HCT116 (cell line): ENCODE data around the gene CFAP74. TPM values are rescaled to one million over a fixed set of nuclear protein-coding genes. Genes with fewer than 3 reads are reported as not detected.

Experiments used
- ATAC-seq: fragments of 200-7000 bp; cut with Tn5 transposase; 2 replicates; pipeline ENCODE4 v1.9.1; 2020; ENCODE audit warnings: mild to moderate bottlenecking, moderate library complexity
- BruUV-seq: library from RNA; stranded (reverse); fragments of 400-500 nt; replicated peaks from 2 replicates; lab custom pipeline; 2021; lab: Mats Ljungman, UMichigan
- CTCF ChIA-PET: fragments of 300-600 bp; sonication (Branson Sonifier 250); formaldehyde crosslinking; loops from one replicate; lab custom pipeline; 2021; ENCODE audit warnings: antibody characterized with exemption; lab: Charles Lee
- POLR2A ChIA-PET: fragments of 300-600, 350-600 bp; sonication (Branson Sonifier 250); formaldehyde crosslinking; loops from one replicate; lab custom pipeline; 2021; ENCODE audit warnings: antibody characterized with exemption; lab: Charles Lee
- RAD21 ChIA-PET, 2 experiments: fragments of 300-600 bp; sonication (Branson Sonifier 250); formaldehyde crosslinking; loops; one replicate each; lab custom pipeline; 2023; ENCODE audit warnings: low total read pairs in 2 of 2; ENCODE audit not compliant: uncharacterized antibody in 2 of 2, unreplicated experiment in 2 of 2, low non-redundant PET in 1 of 2; lab: Charles Lee
- DNase-seq: peaks from one replicate; pipeline ENCODE4 v3.0.0-alpha.2; 2010; ENCODE audit warnings: low read depth, low spot score
- H2AFZ ChIP-seq: fragments of 200-600 bp; shearing (Covaris generic), sonication (generic); 2 replicates; pipeline ENCODE4 v1.6.1; 2017; ENCODE audit warnings: low read depth, mixed run types, mixed read lengths, antibody characterized with exemption, low read length; ENCODE audit not compliant: poor library complexity, severe bottlenecking
- H3K27ac ChIP-seq: 2 replicates; pipeline ENCODE4 v1.5.1; 2012; ENCODE audit warnings: low read depth, low read length
- H3K27me3 ChIP-seq: fragments of 200-600 bp; sonication (generic); 2 replicates; pipeline ENCODE4 v1.6.1; 2016; ENCODE audit warnings: mixed run types, low read length, mixed read lengths; ENCODE audit not compliant: insufficient read depth
- H3K36me3 ChIP-seq, 2 experiments: fragments of 200-500 bp in 1 of 2; fragments of 200-600 bp in 1 of 2; sonication (Bioruptor generic) in 1 of 2; sonication (generic) in 1 of 2; 2 replicates each; pipeline versions ENCODE4 v1.5.1 to v1.6.1; 2014 to 2016; ENCODE audit warnings: low read length in 2 of 2, inconsistent platforms in 1 of 2, mixed read lengths in 1 of 2, mixed run types in 1 of 2; ENCODE audit not compliant: insufficient read depth in 2 of 2, control insufficient read depth in 1 of 2
- H3K4me1 ChIP-seq, 2 experiments: fragments of 200-600 bp in 1 of 2; sonication (generic) in 1 of 2; 2 replicates each; pipeline versions ENCODE4 v1.5.1 to v1.6.1; 2012 to 2017; ENCODE audit warnings: low read length in 2 of 2, inconsistent platforms in 1 of 2, mild to moderate bottlenecking in 1 of 2, mixed read lengths in 1 of 2, mixed run types in 1 of 2, moderate library complexity in 1 of 2; ENCODE audit not compliant: insufficient read depth in 2 of 2, control insufficient read depth in 1 of 2
- H3K4me2 ChIP-seq: fragments of 200-600 bp; sonication (generic); 2 replicates; pipeline ENCODE4 v1.6.1; 2017; ENCODE audit warnings: mixed run types, low read length, mixed read lengths
- H3K4me3 ChIP-seq, 2 experiments: fragments of 200-600 bp in 1 of 2; sonication (generic) in 1 of 2; replicated peaks in 1 of 2; 2 replicates each; pipeline ENCODE4 v1.5.1; 2011 to 2016; ENCODE audit warnings: low read length in 2 of 2, control low read depth in 1 of 2, low read depth in 1 of 2, mild to moderate bottlenecking in 1 of 2, mixed read lengths in 1 of 2, mixed run types in 1 of 2
- H3K79me2 ChIP-seq: fragments of 200-600 bp; sonication (generic); 2 replicates; pipeline ENCODE4 v1.6.1; 2017; ENCODE audit warnings: mild to moderate bottlenecking, mixed run types, low read length, moderate library complexity, mixed read lengths; ENCODE audit not compliant: insufficient read depth
- H3K9ac ChIP-seq: fragments of 200-600 bp; sonication (generic); 2 replicates; pipeline ENCODE4 v1.6.1; 2016; ENCODE audit warnings: low read length, mixed read lengths
- H3K9me2 ChIP-seq: fragments of 200-600 bp; sonication (generic), shearing (Covaris generic); 2 replicates; pipeline ENCODE4 v1.6.1; 2017; ENCODE audit warnings: mixed run types, mild to moderate bottlenecking, moderate library complexity; ENCODE audit not compliant: insufficient read depth
- H3K9me3 ChIP-seq, 2 experiments: fragments of 200-500 bp in 1 of 2; fragments of 200-600 bp in 1 of 2; sonication (Bioruptor generic) in 1 of 2; sonication (generic) in 1 of 2; 2 replicates each; pipeline ENCODE4 v1.6.1; 2014 to 2017; ENCODE audit warnings: low read length in 2 of 2, mixed read lengths in 2 of 2, inconsistent platforms in 1 of 2, low read depth in 1 of 2, mild to moderate bottlenecking in 1 of 2, mixed run types in 1 of 2, moderate library complexity in 1 of 2; ENCODE audit not compliant: control insufficient read depth in 1 of 2, insufficient read depth in 1 of 2
- H4K20me1 ChIP-seq: fragments of 200-600 bp; sonication (generic), shearing (Covaris generic); 2 replicates; pipeline ENCODE4 v1.6.1; 2017; ENCODE audit warnings: mixed run types, mild to moderate bottlenecking, moderate library complexity; ENCODE audit not compliant: insufficient read depth
- CBX3 ChIP-seq: IDR thresholded peaks from 2 replicates; pipeline ENCODE4 v1.6.1; 2012; ENCODE audit warnings: low read depth
- CEBPB ChIP-seq: IDR thresholded peaks from 2 replicates; pipeline ENCODE4 v1.6.1; 2012; ENCODE audit warnings: low read depth
- EGR1 ChIP-seq: IDR thresholded peaks from 2 replicates; pipeline ENCODE4 v1.6.1; 2012; ENCODE audit warnings: low read depth
- ELF1 ChIP-seq: IDR thresholded peaks from 2 replicates; pipeline ENCODE4 v1.6.1; 2012; ENCODE audit warnings: low read depth, borderline replicate concordance
- EZH2phosphoT487 ChIP-seq: fragments of 200-600 bp; IDR thresholded peaks from 2 replicates; pipeline ENCODE4 v1.6.1; 2018; ENCODE audit warnings: antibody characterized with exemption, borderline replicate concordance
- FOSL1 ChIP-seq: IDR thresholded peaks from 2 replicates; pipeline ENCODE4 v1.6.1; 2012; ENCODE audit warnings: low read depth
- JUND ChIP-seq: IDR thresholded peaks from 2 replicates; pipeline ENCODE4 v1.6.1; 2012
- POLR2AphosphoS5 ChIP-seq: IDR thresholded peaks from 2 replicates; pipeline ENCODE4 v1.6.1; 2011; ENCODE audit warnings: mild to moderate bottlenecking, low read depth, low read length, moderate library complexity
- RAD21 ChIP-seq: IDR thresholded peaks from 2 replicates; pipeline ENCODE4 v1.6.1; 2012; ENCODE audit warnings: low read depth, mild to moderate bottlenecking
- SIN3A ChIP-seq: IDR thresholded peaks from 2 replicates; pipeline ENCODE4 v1.6.1; 2012; ENCODE audit warnings: low read depth
- SP1 ChIP-seq: IDR thresholded peaks from 2 replicates; pipeline ENCODE4 v1.6.1; 2012; ENCODE audit warnings: low read depth
- SRF ChIP-seq: IDR thresholded peaks from 2 replicates; pipeline ENCODE4 v1.6.1; 2012; ENCODE audit warnings: low read depth
- YY1 ChIP-seq: IDR thresholded peaks from 2 replicates; pipeline ENCODE4 v1.6.1; 2011; ENCODE audit warnings: low read length, low read depth, moderate library complexity, mild to moderate bottlenecking; ENCODE audit not compliant: insufficient replicate concordance; ENCODE audit errors: extremely low read depth
- ZFX ChIP-seq: fragments of 450-650 bp; IDR thresholded peaks from 2 replicates; pipeline ENCODE4 v1.6.1; 2017
- ZNF274 ChIP-seq: fragments of 200-500 bp; sonication (Bioruptor generic); IDR thresholded peaks from 2 replicates; pipeline ENCODE4 v1.6.1; 2014; ENCODE audit warnings: mild to moderate bottlenecking, low read depth, low read length, inconsistent platforms
- intact Hi-C: fragments of 100-400 bp; cut with micrococcal nuclease; formaldehyde crosslinking; loops from 2 replicates; pipeline ENCODE4 v1.10.0; 2022
- total RNA-seq: library from RNA; stranded (reverse); gene quantifications from one replicate; pipeline ENCODE4 v1.2.1, GENCODE V29; 2021; ENCODE audit not compliant: unreplicated experiment
- TF ChIP-seq, protein P1 (sequence below): IDR thresholded peaks from 2 replicates; pipeline ENCODE4 v1.6.1; 2012
- TF ChIP-seq, protein P2 (sequence below): IDR thresholded peaks from 2 replicates; pipeline ENCODE4 v1.6.1; 2012
- TF ChIP-seq, protein P3 (sequence below): IDR thresholded peaks from 2 replicates; pipeline ENCODE4 v1.6.1; 2012; ENCODE audit warnings: low read depth
- TF ChIP-seq, protein P4 (sequence below): IDR thresholded peaks from 2 replicates; pipeline ENCODE4 v1.6.1; 2011; ENCODE audit warnings: mild to moderate bottlenecking, low read length, moderate library complexity; ENCODE audit not compliant: insufficient replicate concordance; ENCODE audit errors: extremely low read depth
- TF ChIP-seq, protein P5 (sequence below), 3 experiments: fragments of 200-600 bp in 1 of 3; sonication (generic) in 1 of 3; IDR thresholded peaks in 2 of 3; conservative IDR thresholded peaks in 1 of 3; 2 replicates each; pipeline ENCODE4 v1.5.1; 2012 to 2017; ENCODE audit warnings: low read depth in 2 of 3, low read length in 2 of 3, antibody characterized with exemption in 1 of 3, borderline replicate concordance in 1 of 3, control low read depth in 1 of 3, mild to moderate bottlenecking in 1 of 3, mixed read lengths in 1 of 3, mixed run types in 1 of 3, moderate library complexity in 1 of 3; ENCODE audit not compliant: insufficient read depth in 1 of 3

The CFAP74 gene
- total RNA-seq, 1 experiment from 2014 or later, result 4.9 TPM

DNA sequence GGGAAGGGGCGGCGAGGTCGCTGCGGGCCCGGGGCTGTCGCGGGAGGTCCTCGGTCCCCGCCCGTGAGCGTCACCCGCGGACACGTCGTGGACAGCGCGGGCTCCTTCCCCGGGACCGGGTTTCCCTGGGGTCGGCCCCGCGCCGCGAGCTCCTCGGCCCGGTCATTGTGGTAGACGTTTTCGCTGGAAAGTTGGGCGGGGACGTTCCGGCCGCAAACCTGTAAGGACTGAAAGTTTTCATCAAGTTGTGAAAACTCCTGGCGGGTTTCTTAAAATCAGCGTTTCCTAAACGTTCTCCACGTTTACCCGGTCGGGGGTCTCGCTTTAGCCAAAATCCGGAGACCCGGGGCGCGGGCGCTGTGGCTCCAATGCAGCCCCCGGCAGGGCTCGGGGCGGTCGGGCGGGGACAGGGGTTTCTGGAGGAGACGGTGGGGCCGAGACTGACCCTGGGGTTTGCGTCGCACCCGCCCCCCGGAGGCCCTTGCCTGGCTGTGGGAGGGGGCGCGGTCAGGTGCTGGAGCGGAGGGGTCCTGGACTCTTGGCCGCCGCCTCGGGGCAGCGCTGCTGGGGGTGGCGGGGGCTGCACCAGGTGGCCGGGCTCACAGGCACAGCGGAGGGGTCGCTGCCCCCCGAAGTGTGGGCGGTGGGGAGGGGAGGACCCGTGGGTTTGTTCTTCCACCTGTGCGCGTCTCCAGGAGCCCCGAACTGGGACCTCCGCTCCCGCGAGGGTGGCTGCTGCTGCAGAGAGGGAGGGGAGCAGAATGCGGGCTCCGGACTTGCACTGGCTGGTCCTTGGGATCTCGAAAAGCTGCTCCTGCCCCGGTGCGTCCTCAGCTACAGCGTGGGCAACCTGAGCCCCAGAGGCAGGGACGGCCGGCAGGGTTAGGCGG lies 47.5 kb upstream of the CFAP74 start:
- Histone ChIP-seq H3K9me2 (no peaks in the 10 kb centered on the region), H2AFZ (no peak overlapping the region), H3K4me3 (peak overlapping the region; percentile 75 to 82), H3K36me3 (peaks cover 0 to 6% of the 10 kb centered on the region in 2 experiments; a peak in 2 of 4 replicates), H3K79me2 (peaks cover 36% of the 10 kb centered on the region), H3K9me3 (no peaks in the 10 kb centered on the region), H3K4me2 (peak overlapping the region; percentile 90), H3K9ac (peak overlapping the region; percentile 75), H3K27me3 (no peaks in the 10 kb centered on the region), H3K4me1 (peaks cover 34 to 57% of the 10 kb centered on the region in 2 experiments), H4K20me1 (no peaks in the 10 kb centered on the region), H3K27ac (peak overlapping the region; percentile 69)
- no peak for DNase-seq
- intact Hi-C loops, result no loop called here
- TF ChIP-seq CEBPB, result no peak
- no peak for TF ChIP-seq RAD21
- TF ChIP-seq, protein P1, sequence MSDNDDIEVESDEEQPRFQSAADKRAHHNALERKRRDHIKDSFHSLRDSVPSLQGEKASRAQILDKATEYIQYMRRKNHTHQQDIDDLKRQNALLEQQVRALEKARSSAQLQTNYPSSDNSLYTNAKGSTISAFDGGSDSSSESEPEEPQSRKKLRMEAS, result no peak
- TF ChIP-seq ZNF274, result no peak
- TF ChIP-seq CBX3, result no peak
- no peak for TF ChIP-seq POLR2AphosphoS5
- TF ChIP-seq EZH2phosphoT487, result no peak
- no peak for TF ChIP-seq JUND
- TF ChIP-seq ELF1, result no peak
- TF ChIP-seq, protein P2, sequence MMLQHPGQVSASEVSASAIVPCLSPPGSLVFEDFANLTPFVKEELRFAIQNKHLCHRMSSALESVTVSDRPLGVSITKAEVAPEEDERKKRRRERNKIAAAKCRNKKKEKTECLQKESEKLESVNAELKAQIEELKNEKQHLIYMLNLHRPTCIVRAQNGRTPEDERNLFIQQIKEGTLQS, result no peak
- TF ChIP-seq, protein P3, sequence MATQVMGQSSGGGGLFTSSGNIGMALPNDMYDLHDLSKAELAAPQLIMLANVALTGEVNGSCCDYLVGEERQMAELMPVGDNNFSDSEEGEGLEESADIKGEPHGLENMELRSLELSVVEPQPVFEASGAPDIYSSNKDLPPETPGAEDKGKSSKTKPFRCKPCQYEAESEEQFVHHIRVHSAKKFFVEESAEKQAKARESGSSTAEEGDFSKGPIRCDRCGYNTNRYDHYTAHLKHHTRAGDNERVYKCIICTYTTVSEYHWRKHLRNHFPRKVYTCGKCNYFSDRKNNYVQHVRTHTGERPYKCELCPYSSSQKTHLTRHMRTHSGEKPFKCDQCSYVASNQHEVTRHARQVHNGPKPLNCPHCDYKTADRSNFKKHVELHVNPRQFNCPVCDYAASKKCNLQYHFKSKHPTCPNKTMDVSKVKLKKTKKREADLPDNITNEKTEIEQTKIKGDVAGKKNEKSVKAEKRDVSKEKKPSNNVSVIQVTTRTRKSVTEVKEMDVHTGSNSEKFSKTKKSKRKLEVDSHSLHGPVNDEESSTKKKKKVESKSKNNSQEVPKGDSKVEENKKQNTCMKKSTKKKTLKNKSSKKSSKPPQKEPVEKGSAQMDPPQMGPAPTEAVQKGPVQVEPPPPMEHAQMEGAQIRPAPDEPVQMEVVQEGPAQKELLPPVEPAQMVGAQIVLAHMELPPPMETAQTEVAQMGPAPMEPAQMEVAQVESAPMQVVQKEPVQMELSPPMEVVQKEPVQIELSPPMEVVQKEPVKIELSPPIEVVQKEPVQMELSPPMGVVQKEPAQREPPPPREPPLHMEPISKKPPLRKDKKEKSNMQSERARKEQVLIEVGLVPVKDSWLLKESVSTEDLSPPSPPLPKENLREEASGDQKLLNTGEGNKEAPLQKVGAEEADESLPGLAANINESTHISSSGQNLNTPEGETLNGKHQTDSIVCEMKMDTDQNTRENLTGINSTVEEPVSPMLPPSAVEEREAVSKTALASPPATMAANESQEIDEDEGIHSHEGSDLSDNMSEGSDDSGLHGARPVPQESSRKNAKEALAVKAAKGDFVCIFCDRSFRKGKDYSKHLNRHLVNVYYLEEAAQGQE, result no peak
- no peak for TF ChIP-seq FOSL1
- TF ChIP-seq EGR1, result no peak
- TF ChIP-seq SRF, result no peak
- TF ChIP-seq, protein P4, sequence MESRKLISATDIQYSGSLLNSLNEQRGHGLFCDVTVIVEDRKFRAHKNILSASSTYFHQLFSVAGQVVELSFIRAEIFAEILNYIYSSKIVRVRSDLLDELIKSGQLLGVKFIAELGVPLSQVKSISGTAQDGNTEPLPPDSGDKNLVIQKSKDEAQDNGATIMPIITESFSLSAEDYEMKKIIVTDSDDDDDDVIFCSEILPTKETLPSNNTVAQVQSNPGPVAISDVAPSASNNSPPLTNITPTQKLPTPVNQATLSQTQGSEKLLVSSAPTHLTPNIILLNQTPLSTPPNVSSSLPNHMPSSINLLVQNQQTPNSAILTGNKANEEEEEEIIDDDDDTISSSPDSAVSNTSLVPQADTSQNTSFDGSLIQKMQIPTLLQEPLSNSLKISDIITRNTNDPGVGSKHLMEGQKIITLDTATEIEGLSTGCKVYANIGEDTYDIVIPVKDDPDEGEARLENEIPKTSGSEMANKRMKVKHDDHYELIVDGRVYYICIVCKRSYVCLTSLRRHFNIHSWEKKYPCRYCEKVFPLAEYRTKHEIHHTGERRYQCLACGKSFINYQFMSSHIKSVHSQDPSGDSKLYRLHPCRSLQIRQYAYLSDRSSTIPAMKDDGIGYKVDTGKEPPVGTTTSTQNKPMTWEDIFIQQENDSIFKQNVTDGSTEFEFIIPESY, result no peak
- TF ChIP-seq YY1, result no peak
- TF ChIP-seq SP1, result no peak
- TF ChIP-seq, protein P5, sequence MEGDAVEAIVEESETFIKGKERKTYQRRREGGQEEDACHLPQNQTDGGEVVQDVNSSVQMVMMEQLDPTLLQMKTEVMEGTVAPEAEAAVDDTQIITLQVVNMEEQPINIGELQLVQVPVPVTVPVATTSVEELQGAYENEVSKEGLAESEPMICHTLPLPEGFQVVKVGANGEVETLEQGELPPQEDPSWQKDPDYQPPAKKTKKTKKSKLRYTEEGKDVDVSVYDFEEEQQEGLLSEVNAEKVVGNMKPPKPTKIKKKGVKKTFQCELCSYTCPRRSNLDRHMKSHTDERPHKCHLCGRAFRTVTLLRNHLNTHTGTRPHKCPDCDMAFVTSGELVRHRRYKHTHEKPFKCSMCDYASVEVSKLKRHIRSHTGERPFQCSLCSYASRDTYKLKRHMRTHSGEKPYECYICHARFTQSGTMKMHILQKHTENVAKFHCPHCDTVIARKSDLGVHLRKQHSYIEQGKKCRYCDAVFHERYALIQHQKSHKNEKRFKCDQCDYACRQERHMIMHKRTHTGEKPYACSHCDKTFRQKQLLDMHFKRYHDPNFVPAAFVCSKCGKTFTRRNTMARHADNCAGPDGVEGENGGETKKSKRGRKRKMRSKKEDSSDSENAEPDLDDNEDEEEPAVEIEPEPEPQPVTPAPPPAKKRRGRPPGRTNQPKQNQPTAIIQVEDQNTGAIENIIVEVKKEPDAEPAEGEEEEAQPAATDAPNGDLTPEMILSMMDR (IDR thresholded peaks at IDR 0.05 in 2 of 3, conservative IDR thresholded peaks at IDR 0.05 in 1 of 3; ENCODE audit: borderline replicate concordance in 1 of 3, insufficient read depth in 1 of 3, low read depth in 2 of 3, low read length in 2 of 3), result no peak
- TF ChIP-seq ZFX, result no peak
- no peak for TF ChIP-seq SIN3A
- ChIA-PET POLR2A (no interaction called here), RAD21 (no interaction called here), CTCF (no interaction called here)
- no peak for ATAC-seq
- TSS peak; percentile 53 for BruUV-seq
